Thoracic aorta (tissue), 2 donors: ENCODE results near the gene FGFR3. TPM values are rescaled to one million over a fixed set of nuclear protein-coding genes. Genes with fewer than 3 reads are reported as not detected.

Experiments used
- ATAC-seq: fragments of 150-250 bp; one replicate; pipeline ENCODE4 v1.8.0; 2017; ENCODE audit warnings: low read depth; ENCODE audit not compliant: insufficient number of reproducible peaks, low FRiP score
- DNase-seq: peaks from one replicate; pipeline ENCODE4 v3.0.0-alpha.2; 2020; ENCODE audit warnings: low spot score
- H3K27ac ChIP-seq, 2 donors: fragments of 200-600 bp; sonication (generic); 1 replicate in 1 of 2; 2 replicates in 1 of 2; pipeline ENCODE4 v1.5.1; 2016; ENCODE audit warnings: mild to moderate bottlenecking in 2 of 2, moderate library complexity in 2 of 2
- H3K27me3 ChIP-seq: fragments of 200-600 bp; sonication (generic); replicated peaks from 2 replicates; pipeline ENCODE4 v1.6.0; 2016; ENCODE audit warnings: mild to moderate bottlenecking; ENCODE audit not compliant: insufficient read depth
- H3K36me3 ChIP-seq: fragments of 200-600 bp; sonication (generic); one replicate; pipeline ENCODE4 v1.5.1; 2016
- H3K4me1 ChIP-seq, 2 donors: fragments of 200-600 bp; sonication (generic); 1 replicate in 1 of 2; 2 replicates in 1 of 2; pipeline versions ENCODE4 v1.5.1 to v1.6.0; 2016; ENCODE audit warnings: low read depth in 2 of 2, mild to moderate bottlenecking in 1 of 2; ENCODE audit not compliant: control insufficient read depth in 1 of 2
- H3K4me3 ChIP-seq: fragments of 200-600 bp; sonication (generic); 2 replicates; pipeline ENCODE4 v1.5.1; 2016; ENCODE audit warnings: mild to moderate bottlenecking
- H3K9me3 ChIP-seq: fragments of 200-600 bp; sonication (generic); 2 replicates; pipeline ENCODE4 v1.5.1; 2016
- total RNA-seq, 2 donors: library from RNA; depleted of rRNA; stranded (reverse); fragments of >200 nt; gene quantifications; one replicate each; pipeline versions ENCODE4 v1.1.0 to v1.2.3, GENCODE V29; 2016
- TF ChIP-seq, protein P1 (sequence below): fragments of 200-600 bp; sonication (generic); IDR thresholded peaks from one replicate; pipeline ENCODE4 v1.5.1; 2019; ENCODE audit warnings: antibody characterized with exemption

FGFR3 gene
- total RNA-seq, 2 donors from 2014 or later = 0.68 to 1.4 TPM

DNA sequence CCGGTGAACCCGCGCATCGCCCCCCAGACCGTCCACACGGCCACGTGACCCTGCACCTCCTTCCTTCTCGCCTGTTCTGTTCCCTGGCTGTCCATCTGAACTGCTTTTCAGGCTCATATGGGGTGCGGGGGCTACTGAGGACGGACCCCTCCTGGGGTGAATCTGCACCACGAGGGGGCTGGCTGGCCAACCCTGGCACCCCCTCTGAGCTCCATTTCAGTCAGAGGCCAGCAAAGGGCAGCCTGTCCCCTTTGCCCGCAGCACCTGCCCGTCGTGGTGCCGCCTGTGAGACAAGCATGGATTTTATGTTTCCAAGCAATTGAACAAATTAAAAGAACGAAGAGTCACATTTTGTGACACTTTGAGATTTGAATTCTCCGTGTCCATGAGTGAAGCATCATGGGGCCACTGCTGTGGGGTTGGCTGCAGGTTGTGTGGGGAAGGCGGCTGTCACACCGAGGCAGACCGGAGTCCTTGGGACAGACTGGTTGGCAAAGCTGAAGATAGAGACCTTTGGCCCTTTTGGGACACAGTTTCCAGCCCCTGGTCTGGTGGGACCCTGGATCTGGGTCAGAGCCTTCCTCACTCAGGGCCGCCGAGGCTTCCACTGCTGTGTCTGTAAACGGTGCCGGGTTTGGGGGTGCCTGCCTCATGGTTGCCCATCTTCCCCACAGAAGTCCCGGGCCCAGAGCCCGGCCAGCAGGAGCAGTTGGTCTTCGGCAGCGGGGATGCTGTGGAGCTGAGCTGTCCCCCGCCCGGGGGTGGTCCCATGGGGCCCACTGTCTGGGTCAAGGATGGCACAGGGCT lies 5.7 kb downstream of the FGFR3 start:
- TF ChIP-seq, protein P1, sequence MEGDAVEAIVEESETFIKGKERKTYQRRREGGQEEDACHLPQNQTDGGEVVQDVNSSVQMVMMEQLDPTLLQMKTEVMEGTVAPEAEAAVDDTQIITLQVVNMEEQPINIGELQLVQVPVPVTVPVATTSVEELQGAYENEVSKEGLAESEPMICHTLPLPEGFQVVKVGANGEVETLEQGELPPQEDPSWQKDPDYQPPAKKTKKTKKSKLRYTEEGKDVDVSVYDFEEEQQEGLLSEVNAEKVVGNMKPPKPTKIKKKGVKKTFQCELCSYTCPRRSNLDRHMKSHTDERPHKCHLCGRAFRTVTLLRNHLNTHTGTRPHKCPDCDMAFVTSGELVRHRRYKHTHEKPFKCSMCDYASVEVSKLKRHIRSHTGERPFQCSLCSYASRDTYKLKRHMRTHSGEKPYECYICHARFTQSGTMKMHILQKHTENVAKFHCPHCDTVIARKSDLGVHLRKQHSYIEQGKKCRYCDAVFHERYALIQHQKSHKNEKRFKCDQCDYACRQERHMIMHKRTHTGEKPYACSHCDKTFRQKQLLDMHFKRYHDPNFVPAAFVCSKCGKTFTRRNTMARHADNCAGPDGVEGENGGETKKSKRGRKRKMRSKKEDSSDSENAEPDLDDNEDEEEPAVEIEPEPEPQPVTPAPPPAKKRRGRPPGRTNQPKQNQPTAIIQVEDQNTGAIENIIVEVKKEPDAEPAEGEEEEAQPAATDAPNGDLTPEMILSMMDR = no peak
- DNase-seq (no peak), ATAC-seq (no peak)
- H3K4me1 ChIP-seq = peaks cover 15 to 19% of the 10 kb centered on the region in 2 donors
- H3K27ac ChIP-seq = no peak overlapping the region
- no peaks in the 10 kb centered on the region for H3K9me3 ChIP-seq
- no peaks in the 10 kb centered on the region for H3K27me3 ChIP-seq
- H3K36me3 ChIP-seq = no peaks in the 10 kb centered on the region
- H3K4me3 ChIP-seq = no peak overlapping the region

DNA sequence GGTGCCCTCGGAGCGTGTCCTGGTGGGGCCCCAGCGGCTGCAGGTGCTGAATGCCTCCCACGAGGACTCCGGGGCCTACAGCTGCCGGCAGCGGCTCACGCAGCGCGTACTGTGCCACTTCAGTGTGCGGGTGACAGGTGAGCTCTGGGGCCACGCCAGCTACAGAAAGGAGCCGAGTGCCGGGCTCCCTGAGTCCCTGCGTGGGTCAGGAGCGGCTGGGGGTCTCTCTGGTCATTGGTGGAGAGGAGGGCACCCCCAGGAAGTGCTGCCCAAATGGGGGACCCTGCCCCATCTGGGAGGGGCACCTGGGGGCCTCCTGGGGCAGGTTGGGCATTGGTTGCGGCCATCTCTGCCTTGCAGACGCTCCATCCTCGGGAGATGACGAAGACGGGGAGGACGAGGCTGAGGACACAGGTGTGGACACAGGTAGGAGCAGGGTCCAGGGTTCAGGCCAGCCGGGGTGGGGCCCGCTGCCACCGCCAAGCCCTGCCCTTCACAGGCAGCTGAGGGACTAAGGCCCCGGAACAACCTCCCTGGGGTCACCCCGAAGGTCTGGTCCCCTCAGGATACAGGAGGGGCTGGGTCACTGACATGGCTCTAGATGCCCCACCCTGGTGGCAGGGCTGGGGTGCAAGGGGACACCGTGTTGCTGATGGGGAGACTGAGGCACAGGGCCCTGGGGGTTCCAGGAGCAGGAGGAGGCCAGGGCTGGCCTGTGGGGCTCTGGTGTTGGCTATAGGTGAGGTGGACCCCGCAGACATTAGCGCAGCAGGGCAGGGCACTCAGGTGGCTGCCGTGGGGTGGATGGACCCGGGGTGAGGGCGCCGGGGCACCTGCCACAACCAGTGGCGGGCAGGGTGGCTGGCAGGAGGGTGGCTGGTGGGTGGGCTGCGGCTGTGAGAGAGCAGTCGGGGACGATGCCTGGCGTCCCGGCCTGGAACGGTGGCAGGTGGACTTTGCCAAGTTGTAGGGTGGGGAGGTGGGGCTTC lies 6.6 kb downstream of the FGFR3 start:
- H3K36me3 ChIP-seq = no peaks in the 10 kb centered on the region
- H3K9me3 ChIP-seq = no peaks in the 10 kb centered on the region
- DNase-seq (no peak), ATAC-seq (no peak)
- TF ChIP-seq, protein P1 = no peak
- no peak overlapping the region for H3K27ac ChIP-seq
- H3K4me3 ChIP-seq = no peak overlapping the region
- H3K4me1 ChIP-seq = peaks cover 6 to 10% of the 10 kb centered on the region in 2 donors
- no peaks in the 10 kb centered on the region for H3K27me3 ChIP-seq

- Histone ChIP-seq H3K4me1 (no peaks in the 10 kb centered on the region), H3K36me3 (no peaks in the 10 kb centered on the region), H3K4me3 (no peak overlapping the region), H3K9me3 (no peaks in the 10 kb centered on the region), H3K27me3 (no peaks in the 10 kb centered on the region), H3K27ac (no peak overlapping the region)
- ATAC-seq = no peak
- TF ChIP-seq, protein P1 = no peak
- DNase-seq = no peak
Measured at GRCh38 chr4:1800805-1801204, 7.7 kb downstream of the FGFR3 start.

DNA sequence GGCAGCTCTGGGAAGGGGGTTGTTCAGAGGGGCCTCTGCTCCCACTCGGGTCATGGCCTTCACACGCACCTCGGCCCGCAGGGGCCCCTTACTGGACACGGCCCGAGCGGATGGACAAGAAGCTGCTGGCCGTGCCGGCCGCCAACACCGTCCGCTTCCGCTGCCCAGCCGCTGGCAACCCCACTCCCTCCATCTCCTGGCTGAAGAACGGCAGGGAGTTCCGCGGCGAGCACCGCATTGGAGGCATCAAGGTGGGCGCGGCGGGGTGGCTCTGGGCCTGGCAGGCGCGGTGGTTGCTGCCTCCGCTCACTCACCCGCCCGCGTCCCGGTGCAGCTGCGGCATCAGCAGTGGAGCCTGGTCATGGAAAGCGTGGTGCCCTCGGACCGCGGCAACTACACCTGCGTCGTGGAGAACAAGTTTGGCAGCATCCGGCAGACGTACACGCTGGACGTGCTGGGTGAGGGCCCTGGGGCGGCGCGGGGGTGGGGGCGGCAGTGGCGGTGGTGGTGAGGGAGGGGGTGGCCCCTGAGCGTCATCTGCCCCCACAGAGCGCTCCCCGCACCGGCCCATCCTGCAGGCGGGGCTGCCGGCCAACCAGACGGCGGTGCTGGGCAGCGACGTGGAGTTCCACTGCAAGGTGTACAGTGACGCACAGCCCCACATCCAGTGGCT lies 8.3 kb downstream of the FGFR3 start:
- H3K9me3 ChIP-seq = no peaks in the 10 kb centered on the region
- ATAC-seq = no peak
- no peak overlapping the region for H3K4me3 ChIP-seq
- no peak overlapping the region for H3K27ac ChIP-seq
- H3K27me3 ChIP-seq = no peaks in the 10 kb centered on the region
- TF ChIP-seq, protein P1 = no peak
- no peaks in the 10 kb centered on the region for H3K36me3 ChIP-seq
- no peak for DNase-seq
- no peaks in the 10 kb centered on the region for H3K4me1 ChIP-seq
